HPDE6-E6E7 (cell line): Measurements from ENCODE around the gene ISG20L2.
A peak's percentile ranks its signal among the peaks of the same experiment; 100 is the strongest.

Experiments used
- DNase-seq: peaks from one replicate; pipeline ENCODE4 v3.0.0; 2011; ENCODE audit warnings: missing footprints; ENCODE audit errors: extremely low spot score

The ISG20L2 gene

GRCh38 chr1:156706657-156707416 is 21.7 kb downstream of the ISG20L2 start:
- DNase-seq: no peak

- no peak for DNase-seq
Observed at GRCh38 chr1:156705918-156706656, 22.5 kb downstream of the ISG20L2 start.

- no peak for DNase-seq
Observed at GRCh38 chr1:156705321-156705917, 23.1 kb downstream of the ISG20L2 start, which contains the start of gene CRABP2. Gene CRABP2 (minus strand): TSS chr1:156705583. CDS start chr1:156705446, 137 bp downstream.

GRCh38 chr1:156704930-156705320 is 23.6 kb downstream of the ISG20L2 start:
- peak; percentile 78 for DNase-seq

- no peak for DNase-seq
Observed at GRCh38 chr1:156704166-156704711, 24.3 kb downstream of the ISG20L2 start.

- DNase-seq: no peak
Observed at GRCh38 chr1:156703741-156704140, 24.8 kb downstream of the ISG20L2 start.

GRCh38 chr1:156703336-156703735 is 25.2 kb downstream of the ISG20L2 start:
- DNase-seq: no peak

- DNase-seq: no peak
Observed at GRCh38 chr1:156700736-156701531, 27.6 kb downstream of the ISG20L2 start.

GRCh38 chr1:156698995-156699394 is 29.6 kb downstream of the ISG20L2 start:
- no peak for DNase-seq

GRCh38 chr1:156697481-156697880 is 31.1 kb downstream of the ISG20L2 start:
- DNase-seq: no peak

- DNase-seq: no peak
Observed at GRCh38 chr1:156696755-156697154, 31.8 kb downstream of the ISG20L2 start.

GRCh38 chr1:156694690-156694962 is 33.9 kb downstream of the ISG20L2 start:
- DNase-seq: no peak

GRCh38 chr1:156693848-156694689 is 34.5 kb downstream of the ISG20L2 start:
- no peak for DNase-seq

GRCh38 chr1:156692925-156693847 is 35.4 kb downstream of the ISG20L2 start:
- DNase-seq: peak; percentile 71

- DNase-seq: no peak
Observed at GRCh38 chr1:156692441-156692924, 36.1 kb downstream of the ISG20L2 start.

- peak; percentile 74 for DNase-seq
Observed at GRCh38 chr1:156691665-156692440, 36.7 kb downstream of the ISG20L2 start.

- DNase-seq: no peak
Observed at GRCh38 chr1:156691191-156691590, 37.4 kb downstream of the ISG20L2 start.

- DNase-seq: no peak
Observed at GRCh38 chr1:156690675-156691036, 37.9 kb downstream of the ISG20L2 start.
